Tibial artery (tissue), 4 donors: ENCODE measurements around the gene CISH.

Experiments
- DNase-seq, 2 donors: peaks; one replicate each; pipeline ENCODE4 v3.0.0-alpha.2; 2019
- H3K27ac ChIP-seq, 2 donors: fragments of 200-600 bp; sonication (generic) in 1 of 2; 1 replicate in 1 of 2; 2 replicates in 1 of 2; pipeline ENCODE4 v1.5.1; 2018 to 2019; ENCODE audit warnings: mild to moderate bottlenecking in 1 of 2
- H3K27me3 ChIP-seq, 2 donors: fragments of 200-600 bp; sonication (generic) in 1 of 2; one replicate each; pipeline versions ENCODE4 v1.5.1 to v1.6.0; 2016 to 2019
- H3K36me3 ChIP-seq, 3 donors: fragments of 200-600 bp; sonication (generic) in 2 of 3; one replicate each; pipeline ENCODE4 v1.5.1; 2016 to 2019; ENCODE audit warnings: mild to moderate bottlenecking in 2 of 3
- H3K4me1 ChIP-seq, 4 donors: fragments of 200-600 bp; sonication (generic) in 2 of 4; 1 replicate in 3 of 4; 2 replicates in 1 of 4; pipeline ENCODE4 v1.5.1; 2016 to 2019
- H3K4me3 ChIP-seq, 2 donors: fragments of 200-600 bp; sonication (generic) in 1 of 2; 1 replicate in 1 of 2; 2 replicates in 1 of 2; pipeline ENCODE4 v1.5.1; 2018 to 2019; ENCODE audit warnings: mild to moderate bottlenecking in 2 of 2
- H3K9me3 ChIP-seq, 3 donors: fragments of 200-600 bp; sonication (generic) in 1 of 3; one replicate each; pipeline ENCODE4 v1.5.1; 2016 to 2019
- CTCF ChIP-seq, 2 experiments: fragments of 200-600 bp in 1 of 2; fragments of 450-650 bp in 1 of 2; IDR thresholded peaks; one replicate each; pipeline ENCODE4 v1.5.1; 2017 to 2019; ENCODE audit warnings: antibody characterized with exemption in 2 of 2, mild to moderate bottlenecking in 1 of 2, moderate library complexity in 1 of 2
- intact Hi-C: fragments of 100-400 bp; cut with DNase I; formaldehyde crosslinking; loops from one replicate; pipeline ENCODE4 v1.15.0; 2023; ENCODE audit warnings: low total_unique reads

CISH gene

GRCh38 chr3:50604110-50604621 lies 7.4 kb downstream of the CISH start:
- intact Hi-C loops: no loop called here
- no peak for DNase-seq
- TF ChIP-seq CTCF (IDR thresholded peaks at IDR 0.05): no peak
- Histone ChIP-seq H3K36me3 (peaks cover 0 to 37% (median 17%) of the 10 kb centered on the region in 3 donors), H3K9me3 (no peaks in the 10 kb centered on the region), H3K27ac (peak overlapping the region; percentile 84 to 96), H3K27me3 (no peaks in the 10 kb centered on the region), H3K4me1 (peaks cover 9 to 98% (median 47%) of the 10 kb centered on the region in 4 donors), H3K4me3 (no peak overlapping the region)

- Histone ChIP-seq H3K4me1 (peaks cover 9 to 95% (median 46%) of the 10 kb centered on the region in 4 donors), H3K9me3 (no peaks in the 10 kb centered on the region), H3K36me3 (peaks cover 0 to 37% (median 17%) of the 10 kb centered on the region in 3 donors), H3K27ac (peak overlapping the region; percentile 84 to 96), H3K4me3 (no peak overlapping the region), H3K27me3 (no peaks in the 10 kb centered on the region)
- no peak for TF ChIP-seq CTCF (IDR thresholded peaks at IDR 0.05)
- DNase-seq: no peak
- intact Hi-C loops: no loop called here
These were observed 8.1 kb downstream of the CISH start for GRCh38 chr3:50603261-50604109.

GRCh38 chr3:50602595-50603191 lies 8.9 kb downstream of the CISH start:
- Histone ChIP-seq H3K4me1 (peaks cover 9 to 87% (median 46%) of the 10 kb centered on the region in 4 donors), H3K9me3 (no peaks in the 10 kb centered on the region), H3K4me3 (no peak overlapping the region), H3K36me3 (peaks cover 0 to 29% (median 12%) of the 10 kb centered on the region in 3 donors), H3K27ac (peak overlapping the region; percentile 84 to 96), H3K27me3 (no peaks in the 10 kb centered on the region)
- intact Hi-C loops: no loop called here
- TF ChIP-seq CTCF (IDR thresholded peaks at IDR 0.05): no peak
- no peak for DNase-seq

GRCh38 chr3:50600841-50601591 lies 10.6 kb downstream of the CISH start:
- Histone ChIP-seq H3K36me3 (peaks cover 0 to 12% (median 0%) of the 10 kb centered on the region in 3 donors), H3K9me3 (no peaks in the 10 kb centered on the region), H3K27ac (peak overlapping the region; percentile 84 to 96), H3K4me3 (peak overlapping the region; percentile 19 to 24), H3K27me3 (no peaks in the 10 kb centered on the region), H3K4me1 (peaks cover 9 to 70% (median 42%) of the 10 kb centered on the region in 4 donors)
- no peak for TF ChIP-seq CTCF (IDR thresholded peaks at IDR 0.05)
- intact Hi-C loops: no loop called here
- DNase-seq: peak; percentile 98 to 99

GRCh38 chr3:50600141-50600753 lies 11.3 kb downstream of the CISH start:
- H3K9me3 ChIP-seq: no peaks in the 10 kb centered on the region
- H3K4me1 ChIP-seq: peaks cover 9 to 63% (median 37%) of the 10 kb centered on the region in 4 donors
- intact Hi-C loops: no loop called here
- H3K27ac ChIP-seq: peak overlapping the region; percentile 84 to 96
- H3K36me3 ChIP-seq: peaks cover 0 to 10% (median 0%) of the 10 kb centered on the region in 3 donors
- no peak overlapping the region for H3K4me3 ChIP-seq
- TF ChIP-seq CTCF (IDR thresholded peaks at IDR 0.05): no peak
- DNase-seq: no peak
- H3K27me3 ChIP-seq: no peaks in the 10 kb centered on the region
